Measurements from ENCODE around the gene MTA1. TPM values are rescaled to one million over a fixed set of nuclear protein-coding genes. Genes with fewer than 3 reads are reported as not detected.

The MTA1 gene
- total and polyA plus RNA-seq, 4 donors, result 3.7 to 28.1 (median 21.0) TPM

DNA sequence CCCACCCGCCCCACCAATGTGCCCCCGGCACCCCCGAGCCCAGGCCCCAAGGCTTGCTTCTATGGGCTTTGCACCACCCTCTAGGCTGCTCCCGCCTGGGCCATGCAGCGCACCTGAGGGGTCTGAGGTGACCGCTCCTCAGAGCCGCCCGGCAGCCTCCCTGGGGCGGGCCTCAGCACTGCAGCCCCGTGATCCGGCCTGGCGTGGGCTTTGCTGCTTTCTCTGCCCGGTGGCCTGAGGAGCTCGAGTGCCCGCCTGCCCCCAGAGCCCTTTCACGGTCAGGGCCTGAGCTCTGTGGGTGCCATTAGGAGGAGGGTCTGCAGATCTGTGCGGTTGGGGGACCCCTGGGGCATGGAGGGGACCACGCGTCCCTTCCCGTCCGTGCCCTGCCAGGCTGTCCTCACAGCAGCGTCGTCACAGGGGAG is 6.2 kb downstream of the MTA1 start:
- H3K9me3 ChIP-seq (ENCODE audit: control insufficient read depth in 4 of 4, low read length in 3 of 4), result no peaks in the 10 kb centered on the region
- H3K4me1 ChIP-seq (ENCODE audit: control insufficient read depth in 4 of 4, insufficient read depth in 4 of 4, low read length in 3 of 4), result peaks cover 12 to 25% (median 17%) of the 10 kb centered on the region in 4 donors
- H3K9ac ChIP-seq (ENCODE audit: low read depth in 1 of 2, low read length in 2 of 2), result no peak overlapping the region
- TF ChIP-seq NR2F2 (IDR thresholded peaks at IDR 0.05) (no peak), ATF3 (IDR thresholded peaks at IDR 0.05) (no peak), MAX (IDR thresholded peaks at IDR 0.05) (no peak), HNF4G (IDR thresholded peaks at IDR 0.05) (no peak), EGR1 (IDR thresholded peaks at IDR 0.05; ENCODE audit: low read depth in 2 of 2) (no peak), SP1 (IDR thresholded peaks at IDR 0.05) (no peak), JUND (IDR thresholded peaks at IDR 0.05) (no peak)
- TF ChIP-seq, protein P1, sequence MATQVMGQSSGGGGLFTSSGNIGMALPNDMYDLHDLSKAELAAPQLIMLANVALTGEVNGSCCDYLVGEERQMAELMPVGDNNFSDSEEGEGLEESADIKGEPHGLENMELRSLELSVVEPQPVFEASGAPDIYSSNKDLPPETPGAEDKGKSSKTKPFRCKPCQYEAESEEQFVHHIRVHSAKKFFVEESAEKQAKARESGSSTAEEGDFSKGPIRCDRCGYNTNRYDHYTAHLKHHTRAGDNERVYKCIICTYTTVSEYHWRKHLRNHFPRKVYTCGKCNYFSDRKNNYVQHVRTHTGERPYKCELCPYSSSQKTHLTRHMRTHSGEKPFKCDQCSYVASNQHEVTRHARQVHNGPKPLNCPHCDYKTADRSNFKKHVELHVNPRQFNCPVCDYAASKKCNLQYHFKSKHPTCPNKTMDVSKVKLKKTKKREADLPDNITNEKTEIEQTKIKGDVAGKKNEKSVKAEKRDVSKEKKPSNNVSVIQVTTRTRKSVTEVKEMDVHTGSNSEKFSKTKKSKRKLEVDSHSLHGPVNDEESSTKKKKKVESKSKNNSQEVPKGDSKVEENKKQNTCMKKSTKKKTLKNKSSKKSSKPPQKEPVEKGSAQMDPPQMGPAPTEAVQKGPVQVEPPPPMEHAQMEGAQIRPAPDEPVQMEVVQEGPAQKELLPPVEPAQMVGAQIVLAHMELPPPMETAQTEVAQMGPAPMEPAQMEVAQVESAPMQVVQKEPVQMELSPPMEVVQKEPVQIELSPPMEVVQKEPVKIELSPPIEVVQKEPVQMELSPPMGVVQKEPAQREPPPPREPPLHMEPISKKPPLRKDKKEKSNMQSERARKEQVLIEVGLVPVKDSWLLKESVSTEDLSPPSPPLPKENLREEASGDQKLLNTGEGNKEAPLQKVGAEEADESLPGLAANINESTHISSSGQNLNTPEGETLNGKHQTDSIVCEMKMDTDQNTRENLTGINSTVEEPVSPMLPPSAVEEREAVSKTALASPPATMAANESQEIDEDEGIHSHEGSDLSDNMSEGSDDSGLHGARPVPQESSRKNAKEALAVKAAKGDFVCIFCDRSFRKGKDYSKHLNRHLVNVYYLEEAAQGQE (IDR thresholded peaks at IDR 0.05), result no peak
- TF ChIP-seq, protein P2, sequence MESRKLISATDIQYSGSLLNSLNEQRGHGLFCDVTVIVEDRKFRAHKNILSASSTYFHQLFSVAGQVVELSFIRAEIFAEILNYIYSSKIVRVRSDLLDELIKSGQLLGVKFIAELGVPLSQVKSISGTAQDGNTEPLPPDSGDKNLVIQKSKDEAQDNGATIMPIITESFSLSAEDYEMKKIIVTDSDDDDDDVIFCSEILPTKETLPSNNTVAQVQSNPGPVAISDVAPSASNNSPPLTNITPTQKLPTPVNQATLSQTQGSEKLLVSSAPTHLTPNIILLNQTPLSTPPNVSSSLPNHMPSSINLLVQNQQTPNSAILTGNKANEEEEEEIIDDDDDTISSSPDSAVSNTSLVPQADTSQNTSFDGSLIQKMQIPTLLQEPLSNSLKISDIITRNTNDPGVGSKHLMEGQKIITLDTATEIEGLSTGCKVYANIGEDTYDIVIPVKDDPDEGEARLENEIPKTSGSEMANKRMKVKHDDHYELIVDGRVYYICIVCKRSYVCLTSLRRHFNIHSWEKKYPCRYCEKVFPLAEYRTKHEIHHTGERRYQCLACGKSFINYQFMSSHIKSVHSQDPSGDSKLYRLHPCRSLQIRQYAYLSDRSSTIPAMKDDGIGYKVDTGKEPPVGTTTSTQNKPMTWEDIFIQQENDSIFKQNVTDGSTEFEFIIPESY (IDR thresholded peaks at IDR 0.05), result no peak
- DNase-seq (ENCODE audit: low spot score), result no peak
- peaks cover 0 to 6% (median 2%) of the 10 kb centered on the region in 4 donors for H3K36me3 ChIP-seq (ENCODE audit: control insufficient read depth in 4 of 4, insufficient read depth in 3 of 4, low read depth in 1 of 4, low read length in 3 of 4)
- H3K4me3 ChIP-seq (ENCODE audit: low read depth in 1 of 3, low read length in 3 of 3), result no peak overlapping the region
- no peak overlapping the region for H3K27ac ChIP-seq (ENCODE audit: low read depth in 1 of 2, low read length in 2 of 2)
- 93% methylated on average over 23 of the region's 23 CpGs for WGBS
- no peaks in the 10 kb centered on the region for H3K27me3 ChIP-seq (ENCODE audit: control insufficient read depth in 4 of 4, insufficient read depth in 4 of 4, low read length in 3 of 4)

DNA sequence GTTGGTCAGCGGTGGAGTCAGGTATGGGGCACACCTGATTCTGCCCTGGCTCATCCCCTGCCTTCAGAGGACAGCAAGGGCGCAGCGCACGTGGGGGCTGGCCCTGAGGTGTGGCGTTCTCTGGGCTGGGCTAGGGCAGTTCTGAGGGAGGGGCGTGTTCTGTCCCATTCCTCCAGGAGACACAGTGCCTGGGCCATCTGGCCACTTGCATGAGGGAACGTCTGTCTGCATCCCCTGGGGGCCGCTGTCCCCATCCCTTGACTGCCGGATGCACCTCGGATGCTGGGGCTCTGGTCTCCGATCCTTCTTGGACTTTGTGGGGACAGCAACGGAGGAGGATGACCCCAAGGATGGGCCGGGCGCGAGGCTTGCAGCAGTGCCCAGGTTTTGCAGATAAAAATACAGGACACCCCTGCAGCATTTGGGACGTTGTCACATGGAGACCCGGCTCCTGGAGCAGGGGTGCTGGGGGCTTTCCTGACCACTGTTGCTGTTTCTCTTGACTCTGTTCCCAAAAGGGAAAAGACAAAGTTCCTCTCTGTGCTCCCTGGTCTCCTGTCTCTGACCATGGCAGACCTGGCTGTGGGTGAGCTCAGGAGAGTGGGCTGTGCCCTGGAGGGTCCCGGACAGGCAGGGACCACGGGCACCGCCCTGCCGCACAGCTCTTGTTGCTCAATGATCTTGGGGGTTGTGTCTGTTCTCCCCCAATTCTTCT is 6.9 kb downstream of the MTA1 start:
- DNase-seq (ENCODE audit: low spot score), result no peak
- Histone ChIP-seq H3K4me3 (ENCODE audit: low read depth in 1 of 3, low read length in 3 of 3) (no peak overlapping the region), H3K9me3 (ENCODE audit: control insufficient read depth in 4 of 4, low read length in 3 of 4) (no peaks in the 10 kb centered on the region), H3K36me3 (ENCODE audit: control insufficient read depth in 4 of 4, insufficient read depth in 3 of 4, low read depth in 1 of 4, low read length in 3 of 4) (peaks cover 0 to 6% (median 2%) of the 10 kb centered on the region in 4 donors), H3K9ac (ENCODE audit: low read depth in 1 of 2, low read length in 2 of 2) (no peak overlapping the region), H3K27ac (ENCODE audit: low read depth in 1 of 2, low read length in 2 of 2) (no peak overlapping the region), H3K4me1 (ENCODE audit: control insufficient read depth in 4 of 4, insufficient read depth in 4 of 4, low read length in 3 of 4) (peaks cover 9 to 25% (median 13%) of the 10 kb centered on the region in 4 donors), H3K27me3 (ENCODE audit: control insufficient read depth in 4 of 4, insufficient read depth in 4 of 4, low read length in 3 of 4) (no peaks in the 10 kb centered on the region)
- 98% methylated on average over 21 of the region's 21 CpGs for WGBS
- TF ChIP-seq YY1 (IDR thresholded peaks at IDR 0.05) (no peak), HNF4G (IDR thresholded peaks at IDR 0.05) (no peak), TAF1 (conservative IDR thresholded peaks at IDR 0.05) (no peak), JUND (IDR thresholded peaks at IDR 0.05) (no peak), GABPA (IDR thresholded peaks at IDR 0.05 in 1 of 2, conservative IDR thresholded peaks at IDR 0.05 in 1 of 2) (no peak), HNF4A (conservative IDR thresholded peaks at IDR 0.05) (no peak)
- TF ChIP-seq, protein P3, sequence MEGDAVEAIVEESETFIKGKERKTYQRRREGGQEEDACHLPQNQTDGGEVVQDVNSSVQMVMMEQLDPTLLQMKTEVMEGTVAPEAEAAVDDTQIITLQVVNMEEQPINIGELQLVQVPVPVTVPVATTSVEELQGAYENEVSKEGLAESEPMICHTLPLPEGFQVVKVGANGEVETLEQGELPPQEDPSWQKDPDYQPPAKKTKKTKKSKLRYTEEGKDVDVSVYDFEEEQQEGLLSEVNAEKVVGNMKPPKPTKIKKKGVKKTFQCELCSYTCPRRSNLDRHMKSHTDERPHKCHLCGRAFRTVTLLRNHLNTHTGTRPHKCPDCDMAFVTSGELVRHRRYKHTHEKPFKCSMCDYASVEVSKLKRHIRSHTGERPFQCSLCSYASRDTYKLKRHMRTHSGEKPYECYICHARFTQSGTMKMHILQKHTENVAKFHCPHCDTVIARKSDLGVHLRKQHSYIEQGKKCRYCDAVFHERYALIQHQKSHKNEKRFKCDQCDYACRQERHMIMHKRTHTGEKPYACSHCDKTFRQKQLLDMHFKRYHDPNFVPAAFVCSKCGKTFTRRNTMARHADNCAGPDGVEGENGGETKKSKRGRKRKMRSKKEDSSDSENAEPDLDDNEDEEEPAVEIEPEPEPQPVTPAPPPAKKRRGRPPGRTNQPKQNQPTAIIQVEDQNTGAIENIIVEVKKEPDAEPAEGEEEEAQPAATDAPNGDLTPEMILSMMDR (IDR thresholded peaks at IDR 0.05; ENCODE audit: low read depth, low read length, missing input control), result no peak
